Measurements from ENCODE around the gene ACVRL1. TPM values are rescaled to one million over a fixed set of nuclear protein-coding genes. Genes with fewer than 3 reads are reported as not detected.

The ACVRL1 gene
- total RNA-seq, 1 experiment from 2014 or later: not detected

DNA sequence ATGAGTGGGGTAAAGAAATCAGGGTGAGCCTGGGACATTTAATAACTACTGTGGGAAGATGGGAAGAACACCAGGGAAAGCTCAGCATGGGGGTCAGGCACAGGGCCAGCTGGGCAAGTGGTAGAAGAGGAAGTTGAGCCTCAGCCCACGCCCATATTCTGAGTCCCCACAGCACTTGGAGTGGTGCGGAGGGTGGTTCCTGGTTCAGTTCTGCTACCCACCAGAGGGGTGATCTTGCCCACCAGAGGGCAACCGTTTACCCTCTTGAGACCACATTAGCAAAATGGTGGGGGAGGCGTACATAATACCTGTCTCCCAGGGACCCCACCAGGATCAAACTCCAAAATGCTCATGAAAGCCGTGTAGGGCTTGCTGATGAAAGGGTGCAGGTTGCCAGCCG is 36.2 kb upstream of the ACVRL1 start:
- Histone ChIP-seq H3K9me3 (ENCODE audit: insufficient read depth, low read depth) (no peaks in the 10 kb centered on the region), H3K36me3 (ENCODE audit: low read depth) (no peaks in the 10 kb centered on the region), H3K27me3 (ENCODE audit: insufficient read depth, low read depth) (peaks cover 84% of the 10 kb centered on the region), H2AFZ (no peak overlapping the region), H3K27ac (no peak overlapping the region), H3F3A (ENCODE audit: insufficient read depth, low read depth) (no peaks in the 10 kb centered on the region), H3K4me2 (no peak overlapping the region), H3K4me1 (replicated peaks; ENCODE audit: insufficient read depth) (no peaks in the 10 kb centered on the region), H3K9me2 (ENCODE audit: insufficient read depth) (no peaks in the 10 kb centered on the region), H3K4me3 (no peak overlapping the region), H4K20me1 (ENCODE audit: insufficient read depth) (no peaks in the 10 kb centered on the region), H3K79me2 (ENCODE audit: low read depth) (no peaks in the 10 kb centered on the region)
- POLR2A ChIA-PET (ENCODE audit: unreplicated experiment): no interaction called here
- TF ChIP-seq EZH2 (IDR thresholded peaks at IDR 0.05; ENCODE audit: low read depth): no peak
- TF ChIP-seq, protein P1, sequence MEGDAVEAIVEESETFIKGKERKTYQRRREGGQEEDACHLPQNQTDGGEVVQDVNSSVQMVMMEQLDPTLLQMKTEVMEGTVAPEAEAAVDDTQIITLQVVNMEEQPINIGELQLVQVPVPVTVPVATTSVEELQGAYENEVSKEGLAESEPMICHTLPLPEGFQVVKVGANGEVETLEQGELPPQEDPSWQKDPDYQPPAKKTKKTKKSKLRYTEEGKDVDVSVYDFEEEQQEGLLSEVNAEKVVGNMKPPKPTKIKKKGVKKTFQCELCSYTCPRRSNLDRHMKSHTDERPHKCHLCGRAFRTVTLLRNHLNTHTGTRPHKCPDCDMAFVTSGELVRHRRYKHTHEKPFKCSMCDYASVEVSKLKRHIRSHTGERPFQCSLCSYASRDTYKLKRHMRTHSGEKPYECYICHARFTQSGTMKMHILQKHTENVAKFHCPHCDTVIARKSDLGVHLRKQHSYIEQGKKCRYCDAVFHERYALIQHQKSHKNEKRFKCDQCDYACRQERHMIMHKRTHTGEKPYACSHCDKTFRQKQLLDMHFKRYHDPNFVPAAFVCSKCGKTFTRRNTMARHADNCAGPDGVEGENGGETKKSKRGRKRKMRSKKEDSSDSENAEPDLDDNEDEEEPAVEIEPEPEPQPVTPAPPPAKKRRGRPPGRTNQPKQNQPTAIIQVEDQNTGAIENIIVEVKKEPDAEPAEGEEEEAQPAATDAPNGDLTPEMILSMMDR (conservative IDR thresholded peaks at IDR 0.05): no peak
- CTCF ChIA-PET: no interaction called here
- intact Hi-C loops (cut with micrococcal nuclease; ENCODE audit: unreplicated experiment): no loop called here
- no TSS peak for BruUV-seq (replicated peaks)
- no peak for DNase-seq

DNA sequence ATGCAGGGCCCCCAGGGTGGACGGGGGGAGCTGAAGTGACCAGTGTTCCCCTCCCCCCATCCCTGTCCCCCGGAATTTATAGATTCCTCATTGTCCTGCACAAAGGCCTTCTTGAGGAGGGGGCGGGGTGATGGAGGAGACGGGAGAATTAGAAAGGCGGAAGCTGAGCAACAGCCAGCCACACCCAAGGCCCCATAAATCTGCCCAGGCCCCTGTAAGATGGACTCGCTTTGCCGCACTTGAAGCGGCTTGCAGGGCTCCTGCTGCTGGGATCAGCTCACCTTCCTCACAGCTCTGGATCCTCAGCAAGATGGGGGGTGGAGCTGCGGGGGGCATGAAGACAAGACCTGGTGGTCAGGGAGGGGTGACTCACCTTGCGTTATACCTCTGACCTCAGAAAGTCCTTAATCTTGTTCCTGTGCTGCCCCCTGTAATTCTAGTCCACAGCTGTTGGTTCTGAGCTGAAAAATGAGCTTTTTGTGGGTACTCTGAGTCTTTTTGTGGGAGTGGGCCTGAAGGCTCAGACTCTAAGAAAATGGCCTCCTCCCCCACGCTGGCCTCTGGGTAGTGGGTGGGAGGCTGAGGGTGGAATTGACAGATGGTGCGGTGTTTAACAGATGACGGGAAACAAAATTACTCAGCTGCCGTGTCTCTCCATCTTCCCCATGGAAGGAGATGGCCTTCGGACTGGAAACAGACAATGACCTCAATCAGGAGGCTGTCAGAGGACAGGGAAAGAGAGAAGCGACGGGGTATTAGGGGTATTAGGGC is 35.2 kb upstream of the ACVRL1 start:
- intact Hi-C loops (cut with micrococcal nuclease; ENCODE audit: unreplicated experiment): no loop called here
- Histone ChIP-seq H3K27ac (no peak overlapping the region), H3K9me3 (ENCODE audit: insufficient read depth, low read depth) (no peaks in the 10 kb centered on the region), H3K27me3 (ENCODE audit: insufficient read depth, low read depth) (peaks cover 86% of the 10 kb centered on the region), H3K9me2 (ENCODE audit: insufficient read depth) (no peaks in the 10 kb centered on the region), H3K4me2 (no peak overlapping the region), H3K4me3 (no peak overlapping the region), H3K79me2 (ENCODE audit: low read depth) (no peaks in the 10 kb centered on the region), H4K20me1 (ENCODE audit: insufficient read depth) (no peaks in the 10 kb centered on the region), H3K4me1 (replicated peaks; ENCODE audit: insufficient read depth) (no peaks in the 10 kb centered on the region), H3K36me3 (ENCODE audit: low read depth) (no peaks in the 10 kb centered on the region), H3F3A (ENCODE audit: insufficient read depth, low read depth) (no peaks in the 10 kb centered on the region), H2AFZ (no peak overlapping the region)
- ChIA-PET POLR2A (ENCODE audit: unreplicated experiment) (no interaction called here), CTCF (interaction anchor here (0.6 kb wide), 1 partner anchor 52 kb away, joined by 5 read pairs; no protein-coding TSS in a partner anchor)
- no TSS peak for BruUV-seq (replicated peaks)
- DNase-seq: no peak
- TF ChIP-seq EZH2 (IDR thresholded peaks at IDR 0.05; ENCODE audit: low read depth): no peak
- TF ChIP-seq, protein P1 (conservative IDR thresholded peaks at IDR 0.05): no peak

DNA sequence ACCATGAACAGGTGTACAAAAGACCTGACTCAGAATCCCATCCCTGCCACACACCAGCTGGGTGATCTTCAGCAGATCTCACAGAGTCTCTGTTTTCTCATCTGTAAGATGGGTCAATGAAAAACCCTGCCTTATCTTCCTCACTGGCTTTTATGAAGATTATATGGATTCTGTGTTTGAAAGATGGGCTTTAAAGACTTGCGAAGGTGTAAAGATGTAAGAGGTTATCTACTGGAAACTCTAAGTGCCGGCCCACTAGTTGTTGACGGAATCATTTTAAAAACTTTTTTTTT is 34.7 kb upstream of the ACVRL1 start:
- no peak for TF ChIP-seq EZH2 (IDR thresholded peaks at IDR 0.05; ENCODE audit: low read depth)
- TF ChIP-seq, protein P1 (conservative IDR thresholded peaks at IDR 0.05): no peak
- no peaks in the 10 kb centered on the region for H3F3A ChIP-seq (ENCODE audit: insufficient read depth, low read depth)
- H3K4me1 ChIP-seq (replicated peaks; ENCODE audit: insufficient read depth): no peaks in the 10 kb centered on the region
- no peaks in the 10 kb centered on the region for H3K36me3 ChIP-seq (ENCODE audit: low read depth)
- no peak overlapping the region for H3K27ac ChIP-seq
- DNase-seq: no peak
- H3K9me3 ChIP-seq (ENCODE audit: insufficient read depth, low read depth): no peaks in the 10 kb centered on the region
- H3K9me2 ChIP-seq (ENCODE audit: insufficient read depth): no peaks in the 10 kb centered on the region
- no peak overlapping the region for H3K4me2 ChIP-seq
- ChIA-PET POLR2A (ENCODE audit: unreplicated experiment) (no interaction called here), CTCF (no interaction called here)
- H3K4me3 ChIP-seq: no peak overlapping the region
- H3K27me3 ChIP-seq (ENCODE audit: insufficient read depth, low read depth): peaks cover 83% of the 10 kb centered on the region
- no peaks in the 10 kb centered on the region for H3K79me2 ChIP-seq (ENCODE audit: low read depth)
- H4K20me1 ChIP-seq (ENCODE audit: insufficient read depth): no peaks in the 10 kb centered on the region
- no TSS peak for BruUV-seq (replicated peaks)
- no peak overlapping the region for H2AFZ ChIP-seq
- intact Hi-C loops (cut with micrococcal nuclease; ENCODE audit: unreplicated experiment): no loop called here

Data from PC-9 (cell line).